ENCODE results near the gene MACROD2. TPM values are rescaled to one million over a fixed set of nuclear protein-coding genes. Genes with fewer than 3 reads are reported as not detected.

MACROD2 gene
- total and polyA plus RNA-seq, 2 of the 4 experiments (the other 2 are of a cell fraction) = not detected

- Histone ChIP-seq H3K36me3 (ENCODE audit: control insufficient read depth, insufficient read depth, low read length) (no peaks in the 10 kb centered on the region), H2BK15ac (ENCODE audit: low read depth, low read length) (no peak overlapping the region), H2AK5ac (ENCODE audit: low read depth, low read length) (no peak overlapping the region), H3K9me3 (ENCODE audit: control insufficient read depth, insufficient read depth, low read length) (no peaks in the 10 kb centered on the region), H3K4ac (ENCODE audit: low read depth, low read length) (no peak overlapping the region), H2BK20ac (ENCODE audit: low read depth, low read length) (no peak overlapping the region), H2BK5ac (ENCODE audit: low read depth, low read length, poor library complexity, severe bottlenecking) (no peak overlapping the region), H3K56ac (ENCODE audit: extremely low read depth, insufficient read depth, low read length) (no peak overlapping the region), H3K79me1 (ENCODE audit: low read depth in 1 of 2, low read length in 2 of 2) (no peaks in the 10 kb centered on the region), H3K4me1 (ENCODE audit: control insufficient read depth, insufficient read depth, low read length) (no peaks in the 10 kb centered on the region), H3K18ac (ENCODE audit: low read depth, low read length) (no peak overlapping the region), H3K14ac (replicated peaks; ENCODE audit: low read depth, low read length) (no peak overlapping the region), H2AK9ac (replicated peaks; ENCODE audit: low read depth, low read length, poor library complexity) (no peak overlapping the region), H3K4me2 (ENCODE audit: low read depth, low read length) (no peak overlapping the region), H4K5ac (ENCODE audit: low read depth, low read length) (no peak overlapping the region), H2AFZ (replicated peaks; ENCODE audit: low read length, poor library complexity) (no peak overlapping the region), H3K27ac (ENCODE audit: insufficient read depth, low read length) (no peak overlapping the region), H3K9me1 (ENCODE audit: insufficient read depth, low read length) (no peaks in the 10 kb centered on the region), H4K8ac (ENCODE audit: low read depth in 2 of 2, low read length in 2 of 2) (no peak overlapping the region), H4K91ac (ENCODE audit: insufficient read depth, low read depth, low read length) (no peak overlapping the region), H3K23ac (ENCODE audit: low read depth, low read length) (no peak overlapping the region), H3K27me3 (ENCODE audit: control insufficient read depth, insufficient read depth, low read length) (no peaks in the 10 kb centered on the region), H3K4me3 (ENCODE audit: insufficient read depth, low read depth, low read length) (no peak overlapping the region), H3K9ac (ENCODE audit: low read depth, low read length) (no peak overlapping the region), H4K20me1 (ENCODE audit: insufficient read depth, low read length) (no peaks in the 10 kb centered on the region), H2BK120ac (ENCODE audit: low read depth, low read length) (no peak overlapping the region)
- intact Hi-C loops (cut with micrococcal nuclease) (no loop called here), dilution Hi-C loops (cut with HindIII; ENCODE audit: low sequenced_read_pairs, unreplicated experiment) (no loop called here), in situ Hi-C loops (cut with MboI; ENCODE audit: low sequenced_read_pairs) (no loop called here)
- no CpG with 5 or more reads among the region's 4 CpGs for WGBS, 2 experiments (ENCODE audit: extremely low coverage in 2 of 2, insufficient read length in 1 of 2)
- no peak for ATAC-seq (ENCODE audit: low read depth)
- BruUV-seq (replicated peaks) = no TSS peak
- no peak for DNase-seq
- POLR2A ChIA-PET (ENCODE audit: unreplicated experiment) = no interaction called here
- CTCF ChIA-PET = no interaction called here
- no peak for TF ChIP-seq CHD1 (IDR thresholded peaks at IDR 0.05; ENCODE audit: low read depth, low read length)
- TF ChIP-seq POLR2A (IDR thresholded peaks at IDR 0.05; ENCODE audit: low read depth, low read length) = no peak
- no peak for TF ChIP-seq BHLHE40 (IDR thresholded peaks at IDR 0.05; ENCODE audit: low read depth, low read length)
- TF ChIP-seq ELK1 (IDR thresholded peaks at IDR 0.05; ENCODE audit: borderline replicate concordance, low read depth, low read length) = no peak
- TF ChIP-seq RCOR1 (IDR thresholded peaks at IDR 0.05; ENCODE audit: insufficient replicate concordance, low read length) = no peak
- TF ChIP-seq CTCF (conservative IDR thresholded peaks at IDR 0.05; ENCODE audit: low read depth, low read length) = no peak
- TF ChIP-seq SMC3 (IDR thresholded peaks at IDR 0.05; ENCODE audit: low read depth, low read length) = no peak
- no peak for TF ChIP-seq USF2 (IDR thresholded peaks at IDR 0.05; ENCODE audit: low read depth, low read length)
- TF ChIP-seq NFE2L2 (IDR thresholded peaks at IDR 0.05; ENCODE audit: low read depth, low read length) = no peak
- no peak for TF ChIP-seq RAD21 (IDR thresholded peaks at IDR 0.05; ENCODE audit: low read length)
- TF ChIP-seq RFX5 (IDR thresholded peaks at IDR 0.05; ENCODE audit: low read depth, low read length) = no peak
- no peak for TF ChIP-seq MAZ (IDR thresholded peaks at IDR 0.05; ENCODE audit: borderline replicate concordance, low read depth, low read length)
- TF ChIP-seq FOS (IDR thresholded peaks at IDR 0.05; ENCODE audit: low read depth, low read length) = no peak
- TF ChIP-seq MXI1 (IDR thresholded peaks at IDR 0.05; ENCODE audit: borderline replicate concordance, low read depth, low read length) = no peak
- TF ChIP-seq CEBPB (IDR thresholded peaks at IDR 0.05; ENCODE audit: low read depth, low read length) = no peak
- TF ChIP-seq MAFK (IDR thresholded peaks at IDR 0.05; ENCODE audit: low read depth, low read length) = no peak
These were observed 865.1 kb downstream of the MACROD2 start for GRCh38 chr20:14860410-14860814.

Measured in IMR-90 (cell line).